PC-3 (cell line): ENCODE data around the gene PCDH9. TPM values are rescaled to one million over a fixed set of nuclear protein-coding genes. Genes with fewer than 3 reads are reported as not detected.

Experiments
- ATAC-seq: fragments of 200-7000 bp; cut with Tn5 transposase; 2 replicates; pipeline ENCODE4 v1.9.1; 2020; ENCODE audit warnings: mild to moderate bottlenecking, moderate library complexity
- BruUV-seq: library from RNA; stranded (reverse); fragments of 400-500 nt; replicated peaks from 2 replicates; lab custom pipeline; 2021; lab: Mats Ljungman, UMichigan
- CTCF ChIA-PET: fragments of 300-600 bp; sonication (Branson Sonifier 250); formaldehyde crosslinking; loops from one replicate; lab custom pipeline; 2022; ENCODE audit warnings: antibody characterized with exemption; lab: Charles Lee
- POLR2A ChIA-PET: fragments of 300-600 bp; sonication (Branson Sonifier 250); formaldehyde crosslinking; loops from one replicate; lab custom pipeline; 2022; ENCODE audit warnings: antibody characterized with exemption; ENCODE audit not compliant: unreplicated experiment; lab: Charles Lee
- DNase-seq: peaks from one replicate; pipeline ENCODE4 v3.0.0-alpha.2; 2015
- H2AFZ ChIP-seq: fragments of 300-600 bp; sonication (generic); 2 replicates; pipeline ENCODE4 v1.6.0; 2016; ENCODE audit warnings: antibody characterized with exemption, low read length
- H3F3A ChIP-seq: fragments of 300-600 bp; sonication (generic); one replicate; pipeline ENCODE4 v1.6.0; 2017; ENCODE audit warnings: antibody characterized with exemption, low read length, control low read depth, mild to moderate bottlenecking; ENCODE audit not compliant: unreplicated experiment
- H3K27ac ChIP-seq: fragments of 300-600 bp; sonication (generic); 2 replicates; pipeline ENCODE4 v1.5.1; 2016; ENCODE audit warnings: mild to moderate bottlenecking, low read length
- H3K27me3 ChIP-seq: fragments of 300-600 bp; sonication (generic); 2 replicates; pipeline ENCODE4 v1.6.1; 2016; ENCODE audit warnings: low read length, mixed read lengths
- H3K36me3 ChIP-seq: fragments of 300-600 bp; sonication (generic); 2 replicates; pipeline ENCODE4 v1.6.1; 2016; ENCODE audit warnings: low read depth, mixed run types, low read length, mixed read lengths
- H3K4me1 ChIP-seq: fragments of 300-600 bp; sonication (generic); 2 replicates; pipeline ENCODE4 v1.5.1; 2016; ENCODE audit warnings: low read length; ENCODE audit not compliant: insufficient read depth
- H3K4me2 ChIP-seq: fragments of 300-600 bp; sonication (generic); 2 replicates; pipeline ENCODE4 v1.6.0; 2016; ENCODE audit warnings: low read length
- H3K4me3 ChIP-seq: fragments of 300-600 bp; sonication (generic); 2 replicates; pipeline ENCODE4 v1.5.1; 2016; ENCODE audit warnings: mild to moderate bottlenecking, low read length, mixed read lengths
- H3K79me2 ChIP-seq: fragments of 300-600 bp; sonication (generic); 2 replicates; pipeline ENCODE4 v1.6.1; 2017; ENCODE audit warnings: low read length, mixed read lengths
- H3K9ac ChIP-seq: fragments of 300-600 bp; sonication (generic); 2 replicates; pipeline ENCODE4 v1.6.0; 2016; ENCODE audit warnings: mild to moderate bottlenecking, low read length
- H3K9me2 ChIP-seq: fragments of 300-600 bp; sonication (generic); replicated peaks from 2 replicates; pipeline ENCODE4 v1.6.1; 2016; ENCODE audit warnings: mixed run types, low read length, mixed read lengths
- H3K9me3 ChIP-seq: fragments of 300-600 bp; sonication (generic); 2 replicates; pipeline ENCODE4 v1.6.1; 2016; ENCODE audit warnings: low read length, mixed read lengths
- H4K20me1 ChIP-seq: fragments of 300-600 bp; sonication (generic); 2 replicates; pipeline ENCODE4 v1.6.1; 2016; ENCODE audit warnings: low read length, mixed read lengths
- EZH2 ChIP-seq: fragments of 300-600 bp; sonication (generic); IDR thresholded peaks from one replicate; pipeline ENCODE4 v1.6.1; 2017; ENCODE audit warnings: antibody characterized with exemption, mild to moderate bottlenecking, low read length; ENCODE audit not compliant: unreplicated experiment
- EZH2phosphoT487 ChIP-seq: fragments of 300-600 bp; sonication (generic); IDR thresholded peaks from 2 replicates; pipeline ENCODE4 v1.6.1; 2018; ENCODE audit warnings: mild to moderate bottlenecking, antibody characterized with exemption, low read length, borderline replicate concordance
- intact Hi-C: fragments of 100-400 bp; cut with micrococcal nuclease; formaldehyde crosslinking; loops from 2 replicates; pipeline ENCODE4 v1.9.0; 2023
- total RNA-seq: library from RNA; depleted of rRNA; stranded (reverse); fragments of >200 nt; gene quantifications from 2 replicates; pipeline ENCODE4 v1.2.3, GENCODE V29; 2014
- TF ChIP-seq, protein P1 (sequence below): fragments of 300-600 bp; sonication (generic); conservative IDR thresholded peaks from 2 replicates; pipeline ENCODE4 v1.5.1; 2017; ENCODE audit warnings: antibody characterized with exemption, low read depth, mild to moderate bottlenecking, low read length

Gene PCDH9
- total RNA-seq, 1 experiment from 2014 or later = 0.98 TPM

DNA sequence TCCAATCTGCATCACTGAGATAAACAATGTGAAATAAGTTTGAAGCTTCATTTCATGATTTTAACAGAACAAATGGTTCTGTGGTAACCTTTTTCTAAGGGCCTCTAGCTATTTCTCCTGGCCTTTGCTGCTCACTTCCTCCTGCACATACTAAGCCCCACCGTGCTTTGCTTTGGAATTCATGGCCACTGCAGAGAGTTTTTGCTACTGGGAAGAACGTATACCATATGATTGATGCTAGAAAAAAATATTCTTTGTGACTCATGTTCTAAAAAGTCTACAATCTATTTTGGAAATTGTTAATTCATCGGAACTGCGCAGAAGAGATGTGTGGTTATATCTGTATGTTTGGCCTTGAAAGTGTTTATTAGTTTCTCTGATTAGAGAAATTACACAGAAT lies 747.3 kb downstream of the PCDH9 start:
- Histone ChIP-seq H3K9me3 (no peaks in the 10 kb centered on the region), H3K9me2 (no peaks in the 10 kb centered on the region), H3K9ac (no peak overlapping the region), H4K20me1 (no peaks in the 10 kb centered on the region), H2AFZ (no peak overlapping the region), H3K36me3 (no peaks in the 10 kb centered on the region), H3K27ac (no peak overlapping the region), H3K4me1 (no peaks in the 10 kb centered on the region), H3K4me2 (no peak overlapping the region), H3F3A (no peaks in the 10 kb centered on the region), H3K79me2 (no peaks in the 10 kb centered on the region), H3K27me3 (no peaks in the 10 kb centered on the region), H3K4me3 (no peak overlapping the region)
- POLR2A ChIA-PET = no interaction called here
- ATAC-seq (no peak), DNase-seq (no peak)
- CTCF ChIA-PET = no interaction called here
- TF ChIP-seq EZH2phosphoT487 (no peak), EZH2 (no peak)
- TF ChIP-seq, protein P1, sequence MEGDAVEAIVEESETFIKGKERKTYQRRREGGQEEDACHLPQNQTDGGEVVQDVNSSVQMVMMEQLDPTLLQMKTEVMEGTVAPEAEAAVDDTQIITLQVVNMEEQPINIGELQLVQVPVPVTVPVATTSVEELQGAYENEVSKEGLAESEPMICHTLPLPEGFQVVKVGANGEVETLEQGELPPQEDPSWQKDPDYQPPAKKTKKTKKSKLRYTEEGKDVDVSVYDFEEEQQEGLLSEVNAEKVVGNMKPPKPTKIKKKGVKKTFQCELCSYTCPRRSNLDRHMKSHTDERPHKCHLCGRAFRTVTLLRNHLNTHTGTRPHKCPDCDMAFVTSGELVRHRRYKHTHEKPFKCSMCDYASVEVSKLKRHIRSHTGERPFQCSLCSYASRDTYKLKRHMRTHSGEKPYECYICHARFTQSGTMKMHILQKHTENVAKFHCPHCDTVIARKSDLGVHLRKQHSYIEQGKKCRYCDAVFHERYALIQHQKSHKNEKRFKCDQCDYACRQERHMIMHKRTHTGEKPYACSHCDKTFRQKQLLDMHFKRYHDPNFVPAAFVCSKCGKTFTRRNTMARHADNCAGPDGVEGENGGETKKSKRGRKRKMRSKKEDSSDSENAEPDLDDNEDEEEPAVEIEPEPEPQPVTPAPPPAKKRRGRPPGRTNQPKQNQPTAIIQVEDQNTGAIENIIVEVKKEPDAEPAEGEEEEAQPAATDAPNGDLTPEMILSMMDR = no peak
- BruUV-seq = no TSS peak
- intact Hi-C loops = no loop called here

DNA sequence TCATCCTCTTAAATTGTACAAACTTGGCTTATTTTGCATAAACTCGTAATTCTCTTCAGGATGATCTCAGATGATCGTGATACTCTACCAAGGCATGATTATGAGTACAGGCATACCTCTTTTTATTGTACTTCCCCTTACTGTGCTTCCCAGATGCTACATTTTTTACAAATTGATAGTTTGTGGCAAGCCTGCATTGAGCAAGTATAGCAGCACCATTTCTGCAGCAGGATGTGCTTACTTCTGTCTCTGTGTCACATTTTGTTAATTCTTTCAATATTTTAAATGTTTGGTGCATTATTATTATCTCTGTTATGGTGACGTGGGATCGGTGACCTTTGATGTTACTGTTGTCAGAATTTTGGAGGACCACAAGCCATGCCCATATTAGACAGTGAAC lies 752.3 kb downstream of the PCDH9 start:
- no peak overlapping the region for H3K27ac ChIP-seq
- H3K4me1 ChIP-seq = no peaks in the 10 kb centered on the region
- H3K4me2 ChIP-seq = no peak overlapping the region
- POLR2A ChIA-PET = no interaction called here
- CTCF ChIA-PET = no interaction called here
- DNase-seq (no peak), ATAC-seq (no peak)
- no TSS peak for BruUV-seq
- H3K36me3 ChIP-seq = no peaks in the 10 kb centered on the region
- H2AFZ ChIP-seq = no peak overlapping the region
- H3K9me3 ChIP-seq = no peaks in the 10 kb centered on the region
- H4K20me1 ChIP-seq = no peaks in the 10 kb centered on the region
- no peaks in the 10 kb centered on the region for H3K27me3 ChIP-seq
- H3K9me2 ChIP-seq = no peaks in the 10 kb centered on the region
- TF ChIP-seq EZH2 (no peak), EZH2phosphoT487 (no peak)
- TF ChIP-seq, protein P1 = no peak
- no peaks in the 10 kb centered on the region for H3K79me2 ChIP-seq
- no peak overlapping the region for H3K4me3 ChIP-seq
- no peak overlapping the region for H3K9ac ChIP-seq
- intact Hi-C loops = no loop called here
- H3F3A ChIP-seq = no peaks in the 10 kb centered on the region

DNA sequence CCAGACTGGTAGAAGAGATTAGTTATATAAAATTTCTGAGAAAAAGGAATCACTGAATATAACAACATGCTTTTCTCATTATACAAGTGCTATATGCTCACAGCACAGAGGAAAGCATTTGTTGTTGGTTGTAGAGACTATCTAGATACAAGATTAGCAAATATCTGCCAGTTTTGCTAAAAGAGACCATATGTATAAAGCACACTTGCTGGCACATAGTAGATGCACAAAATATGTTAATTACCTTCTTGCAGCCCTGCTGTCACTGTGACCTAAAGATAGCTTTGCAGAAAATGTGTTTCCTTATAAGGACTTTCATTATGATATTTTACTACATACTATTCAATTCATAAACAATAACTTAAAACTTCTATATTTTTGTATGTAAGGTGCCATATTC lies 755.1 kb downstream of the PCDH9 start:
- H3F3A ChIP-seq = no peaks in the 10 kb centered on the region
- no peak overlapping the region for H3K27ac ChIP-seq
- H4K20me1 ChIP-seq = no peaks in the 10 kb centered on the region
- no peak for ATAC-seq
- H2AFZ ChIP-seq = no peak overlapping the region
- no peaks in the 10 kb centered on the region for H3K79me2 ChIP-seq
- BruUV-seq = no TSS peak
- no peaks in the 10 kb centered on the region for H3K27me3 ChIP-seq
- TF ChIP-seq EZH2phosphoT487 = no peak
- TF ChIP-seq, protein P1 = no peak
- TF ChIP-seq EZH2 = no peak
- intact Hi-C loops = no loop called here
- H3K9ac ChIP-seq = no peak overlapping the region
- DNase-seq = no peak
- no peak overlapping the region for H3K4me3 ChIP-seq
- no peaks in the 10 kb centered on the region for H3K4me1 ChIP-seq
- CTCF ChIA-PET = no interaction called here
- H3K9me2 ChIP-seq = no peaks in the 10 kb centered on the region
- POLR2A ChIA-PET = interaction anchor here (0.7 kb wide), 1 partner anchor 455 kb away, joined by 4 read pairs; no protein-coding TSS in a partner anchor
- no peaks in the 10 kb centered on the region for H3K9me3 ChIP-seq
- H3K4me2 ChIP-seq = no peak overlapping the region
- H3K36me3 ChIP-seq = no peaks in the 10 kb centered on the region
